ENCODE data around the gene ANKS1B. TPM values are rescaled to one million over a fixed set of nuclear protein-coding genes. Genes with fewer than 3 reads are reported as not detected.

Gene ANKS1B
- total RNA-seq, 1 donor from 2014 or later = 2.3 TPM

GRCh38 chr12:98738002-98738401 is 1246.7 kb downstream of the ANKS1B start:
- H3K9me3 Mint-ChIP-seq (ENCODE audit: low read depth) = no peaks in the 10 kb centered on the region
- H3K4me3 Mint-ChIP-seq (ENCODE audit: unreplicated experiment) = no peak overlapping the region
- peaks cover 15% of the 10 kb centered on the region for H3K4me1 Mint-ChIP-seq (ENCODE audit: low read depth)
- TF ChIP-seq CTCF (IDR thresholded peaks at IDR 0.05) = no peak
- no peak overlapping the region for H3K27ac Mint-ChIP-seq (ENCODE audit: unreplicated experiment)
- DNase-seq (ENCODE audit: low spot score) = no peak
- no peaks in the 10 kb centered on the region for H3K27me3 Mint-ChIP-seq (ENCODE audit: low read depth)
- H3K36me3 Mint-ChIP-seq (ENCODE audit: low read depth) = peaks cover 11% of the 10 kb centered on the region

GRCh38 chr12:98737322-98737712 is 1247.4 kb downstream of the ANKS1B start:
- peaks cover 15% of the 10 kb centered on the region for H3K4me1 Mint-ChIP-seq (ENCODE audit: low read depth)
- H3K27me3 Mint-ChIP-seq (ENCODE audit: low read depth) = no peaks in the 10 kb centered on the region
- no peak overlapping the region for H3K4me3 Mint-ChIP-seq (ENCODE audit: unreplicated experiment)
- H3K9me3 Mint-ChIP-seq (ENCODE audit: low read depth) = no peaks in the 10 kb centered on the region
- no peak overlapping the region for H3K27ac Mint-ChIP-seq (ENCODE audit: unreplicated experiment)
- no peak for DNase-seq (ENCODE audit: low spot score)
- no peak for TF ChIP-seq CTCF (IDR thresholded peaks at IDR 0.05)
- peaks cover 13% of the 10 kb centered on the region for H3K36me3 Mint-ChIP-seq (ENCODE audit: low read depth)

GRCh38 chr12:98736352-98737321 is 1248.1 kb downstream of the ANKS1B start:
- Mint-ChIP-seq H3K4me1 (ENCODE audit: low read depth) (peaks cover 10% of the 10 kb centered on the region), H3K9me3 (ENCODE audit: low read depth) (no peaks in the 10 kb centered on the region), H3K36me3 (ENCODE audit: low read depth) (peaks cover 17% of the 10 kb centered on the region), H3K27me3 (ENCODE audit: low read depth) (no peaks in the 10 kb centered on the region), H3K27ac (ENCODE audit: unreplicated experiment) (no peak overlapping the region), H3K4me3 (ENCODE audit: unreplicated experiment) (no peak overlapping the region)
- no peak for DNase-seq (ENCODE audit: low spot score)
- peak; percentile 13 for TF ChIP-seq CTCF (IDR thresholded peaks at IDR 0.05)

GRCh38 chr12:98735821-98736220 is 1248.9 kb downstream of the ANKS1B start:
- H3K9me3 Mint-ChIP-seq (ENCODE audit: low read depth) = no peaks in the 10 kb centered on the region
- H3K27me3 Mint-ChIP-seq (ENCODE audit: low read depth) = no peaks in the 10 kb centered on the region
- H3K36me3 Mint-ChIP-seq (ENCODE audit: low read depth) = peaks cover 17% of the 10 kb centered on the region
- DNase-seq (ENCODE audit: low spot score) = no peak
- no peak for TF ChIP-seq CTCF (IDR thresholded peaks at IDR 0.05)
- no peak overlapping the region for H3K4me3 Mint-ChIP-seq (ENCODE audit: unreplicated experiment)
- peaks cover 7% of the 10 kb centered on the region for H3K4me1 Mint-ChIP-seq (ENCODE audit: low read depth)
- no peak overlapping the region for H3K27ac Mint-ChIP-seq (ENCODE audit: unreplicated experiment)

GRCh38 chr12:98733667-98734350 is 1250.9 kb downstream of the ANKS1B start:
- Mint-ChIP-seq H3K36me3 (ENCODE audit: low read depth) (peaks cover 23% of the 10 kb centered on the region), H3K9me3 (ENCODE audit: low read depth) (no peaks in the 10 kb centered on the region), H3K27me3 (ENCODE audit: low read depth) (no peaks in the 10 kb centered on the region), H3K4me3 (ENCODE audit: unreplicated experiment) (no peak overlapping the region), H3K4me1 (ENCODE audit: low read depth) (peaks cover 7% of the 10 kb centered on the region), H3K27ac (ENCODE audit: unreplicated experiment) (peak overlapping the region; percentile 37)
- no peak for TF ChIP-seq CTCF (IDR thresholded peaks at IDR 0.05)
- DNase-seq (ENCODE audit: low spot score) = no peak
